ENCODE results near the gene SPN. TPM values are rescaled to one million over a fixed set of nuclear protein-coding genes. Genes with fewer than 3 reads are reported as not detected.
"Not testable (repeated sequence)": the region's sequence is repeated elsewhere in the genome, so short reads cannot be mapped to it uniquely, and the experiment has no call there.

Gene SPN
- total RNA-seq, 1 experiment from 2014 or later = 0.48 TPM

DNA sequence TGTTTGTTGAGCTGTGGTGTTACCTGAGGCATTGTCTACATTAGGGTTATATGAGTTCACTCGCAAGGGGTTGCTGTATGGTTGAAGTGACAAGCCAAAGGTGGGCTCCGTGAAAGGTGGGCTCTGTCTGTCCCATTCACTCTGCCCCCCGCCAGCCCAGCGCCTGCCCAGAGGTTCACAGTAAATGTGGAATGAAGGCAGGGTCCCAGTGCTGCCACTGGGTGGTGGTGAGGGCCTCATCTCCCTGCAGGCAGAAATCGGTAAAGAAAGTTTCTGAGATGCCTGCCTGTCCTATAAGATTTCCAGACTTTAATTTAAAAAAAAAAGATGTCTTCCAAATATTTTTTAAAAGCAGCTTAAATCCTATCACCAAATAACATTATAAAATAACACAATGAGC, 26.7 kb upstream of the SPN start:
- not testable (repeated sequence) for H3K4me3 ChIP-seq (ENCODE audit: insufficient read depth, low read depth, low read length); H3K27me3 ChIP-seq (ENCODE audit: control insufficient read depth, insufficient read depth, low read length); DNase-seq; H3K36me3 ChIP-seq (replicated peaks; ENCODE audit: control insufficient read depth, insufficient read depth, low read length)

DNA sequence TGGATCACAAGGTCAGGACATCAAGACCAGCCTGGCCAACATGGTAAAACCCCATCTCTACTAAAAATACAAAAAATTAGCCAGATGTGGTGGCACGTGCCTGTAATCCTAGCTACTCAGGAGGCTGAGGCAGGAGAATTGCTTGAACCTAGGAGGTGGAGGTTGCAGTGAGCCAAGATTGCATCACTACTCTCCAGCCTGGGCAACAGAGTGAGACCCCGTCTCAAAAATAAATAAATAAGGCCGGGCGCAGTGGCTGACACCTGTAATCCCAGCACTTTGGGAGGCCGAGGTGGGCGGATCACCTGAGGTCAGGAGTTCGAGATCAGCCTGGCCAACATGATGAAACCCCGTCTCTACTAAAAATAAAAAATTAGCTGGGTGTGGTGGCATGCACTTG, 24.3 kb upstream of the SPN start:
- DNase-seq; H3K36me3 ChIP-seq (replicated peaks; ENCODE audit: control insufficient read depth, insufficient read depth, low read length); H3K4me3 ChIP-seq (ENCODE audit: insufficient read depth, low read depth, low read length); H3K27me3 ChIP-seq (ENCODE audit: control insufficient read depth, insufficient read depth, low read length): not testable (repeated sequence)

DNA sequence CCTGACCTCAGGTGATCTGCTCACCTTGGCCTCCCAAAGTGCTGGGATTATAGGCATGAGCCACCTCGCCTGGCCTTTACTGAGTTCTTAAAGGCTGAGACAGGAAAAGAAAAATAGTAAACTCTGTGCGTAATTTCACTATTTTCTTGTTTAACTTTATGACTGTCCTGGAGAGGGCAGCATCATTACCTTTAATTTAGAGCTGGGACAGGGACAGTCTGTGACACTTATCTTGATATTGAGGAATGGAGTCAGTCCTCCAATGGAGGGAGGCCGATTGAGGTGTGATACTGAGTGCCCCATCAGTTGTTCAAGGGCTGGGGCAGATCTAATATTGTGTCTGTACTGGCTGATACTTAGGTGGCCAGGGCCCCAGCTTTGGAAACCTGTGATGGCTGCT, 21.5 kb upstream of the SPN start:
- Histone ChIP-seq H3K36me3 (replicated peaks; ENCODE audit: control insufficient read depth, insufficient read depth, low read length) (no peaks in the 10 kb centered on the region), H3K4me3 (ENCODE audit: insufficient read depth, low read depth, low read length) (no peak overlapping the region), H3K27me3 (ENCODE audit: control insufficient read depth, insufficient read depth, low read length) (no peaks in the 10 kb centered on the region)
- peak; percentile 29 for DNase-seq

DNA sequence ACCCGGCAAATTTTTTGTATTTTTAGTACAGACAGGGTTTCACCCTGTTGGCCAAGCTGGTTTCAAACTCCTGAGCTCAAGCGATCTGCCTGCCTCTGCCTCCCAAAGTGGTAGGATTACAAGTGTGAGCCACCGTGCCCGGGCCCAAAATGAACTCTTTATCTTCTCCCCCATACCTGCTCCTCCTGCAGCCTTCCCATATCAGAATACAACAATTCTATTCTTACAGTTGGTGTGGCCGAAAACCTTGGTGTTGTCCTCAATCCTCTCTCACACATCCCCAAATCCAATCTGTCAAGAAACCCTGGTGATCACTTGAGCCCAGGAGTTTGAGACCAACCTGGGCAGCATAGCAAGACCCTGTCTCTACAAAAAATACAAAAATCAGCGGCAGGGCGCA, 19.5 kb upstream of the SPN start:
- no peak for DNase-seq
- Histone ChIP-seq H3K27me3 (ENCODE audit: control insufficient read depth, insufficient read depth, low read length) (no peaks in the 10 kb centered on the region), H3K36me3 (replicated peaks; ENCODE audit: control insufficient read depth, insufficient read depth, low read length) (no peaks in the 10 kb centered on the region), H3K4me3 (ENCODE audit: insufficient read depth, low read depth, low read length) (no peak overlapping the region)

DNA sequence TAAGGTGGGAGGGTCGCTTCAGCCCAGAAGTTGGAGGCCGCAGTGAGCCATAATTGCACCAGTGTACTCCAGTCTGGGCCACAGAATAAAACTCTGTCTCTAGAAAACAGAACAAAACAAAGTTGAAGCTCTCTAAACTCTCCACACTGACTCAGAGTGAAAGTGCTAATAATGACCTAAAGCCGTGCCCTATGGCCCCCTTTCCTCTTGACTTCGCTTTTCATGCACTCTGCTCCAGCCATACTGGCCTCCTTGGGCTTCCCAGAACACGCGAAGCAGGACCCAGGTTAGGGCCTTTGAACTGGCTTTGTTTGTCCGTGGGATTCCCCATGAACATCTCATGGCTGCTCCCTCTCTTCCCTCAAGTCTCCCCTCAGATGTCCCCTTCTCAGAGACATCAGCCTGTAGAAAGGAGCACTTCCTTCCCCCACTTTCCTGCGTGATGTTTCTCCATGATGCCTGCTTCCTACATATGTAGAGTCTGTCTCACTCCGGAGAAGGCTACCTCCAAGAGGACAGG, 18.6 kb upstream of the SPN start:
- no peak for DNase-seq
- Histone ChIP-seq H3K4me3 (ENCODE audit: insufficient read depth, low read depth, low read length) (no peak overlapping the region), H3K27me3 (ENCODE audit: control insufficient read depth, insufficient read depth, low read length) (no peaks in the 10 kb centered on the region), H3K36me3 (replicated peaks; ENCODE audit: control insufficient read depth, insufficient read depth, low read length) (no peaks in the 10 kb centered on the region)

DNA sequence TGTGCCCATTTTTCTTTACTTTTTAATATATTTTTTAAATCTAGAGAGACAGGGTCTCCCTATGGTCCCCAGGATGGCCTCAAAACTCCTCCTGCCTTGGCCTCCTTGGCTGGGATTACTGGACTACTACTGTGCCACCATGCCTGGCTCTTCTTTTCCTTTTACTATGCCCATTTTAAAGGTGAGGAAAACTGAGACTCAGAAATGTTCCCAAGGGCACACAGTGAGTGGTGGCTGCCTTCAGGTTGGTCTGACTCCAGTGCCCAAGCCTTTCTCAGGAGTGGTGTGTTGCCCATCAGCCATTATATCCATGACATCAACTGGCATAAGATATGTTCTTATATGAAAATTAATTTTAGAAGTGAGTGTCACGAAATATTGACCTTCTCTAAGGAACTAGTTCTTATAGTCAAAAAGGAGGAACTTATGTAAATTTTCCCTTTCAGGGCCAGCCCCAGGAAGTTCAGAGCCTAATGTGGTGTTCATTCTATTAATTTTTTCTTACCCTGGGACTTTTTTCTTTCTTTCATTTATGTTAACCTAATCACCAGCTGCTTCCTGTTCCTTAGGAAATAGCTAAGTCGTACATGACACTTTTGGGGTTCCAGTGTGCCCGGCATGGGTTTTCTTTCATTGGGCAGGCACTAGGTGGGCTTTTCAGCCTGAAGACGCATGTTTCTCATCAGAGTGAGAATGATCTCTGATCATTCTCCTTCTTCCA, 17.9 kb upstream of the SPN start:
- H3K4me3 ChIP-seq (ENCODE audit: insufficient read depth, low read depth, low read length) = no peak overlapping the region

DNA sequence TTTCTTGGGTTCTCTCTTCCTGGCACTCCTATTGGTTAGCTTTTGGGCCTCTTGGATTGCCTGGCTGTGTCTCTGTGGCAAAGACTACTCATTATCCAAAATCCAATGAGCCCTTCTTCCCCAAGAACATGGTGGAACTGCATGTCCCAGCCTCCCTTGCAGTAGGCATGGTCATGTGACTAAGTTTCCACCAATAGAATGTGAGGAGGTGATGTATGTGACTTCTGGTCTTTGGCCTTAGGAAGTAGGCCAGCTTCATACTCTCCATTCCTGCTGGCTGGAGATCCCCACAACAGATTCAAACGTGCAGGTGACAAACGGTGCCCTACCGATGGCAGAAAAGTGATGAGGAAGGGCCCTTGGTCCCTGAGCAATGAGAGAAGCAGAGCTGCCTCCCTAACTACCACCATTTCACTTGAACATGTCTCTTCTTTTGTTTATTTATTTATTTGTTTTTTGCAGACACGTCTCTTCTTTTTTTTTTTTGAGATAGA, 17.3 kb upstream of the SPN start:
- H3K27me3 ChIP-seq (ENCODE audit: control insufficient read depth, insufficient read depth, low read length) = no peaks in the 10 kb centered on the region
- no peak overlapping the region for H3K4me3 ChIP-seq (ENCODE audit: insufficient read depth, low read depth, low read length)
- H3K36me3 ChIP-seq (replicated peaks; ENCODE audit: control insufficient read depth, insufficient read depth, low read length) = no peaks in the 10 kb centered on the region
- peak; percentile 66 for DNase-seq

More for the DNA sequence above, 17.9 kb upstream of the SPN start:
- DNase-seq = no peak
- Histone ChIP-seq H3K27me3 (ENCODE audit: control insufficient read depth, insufficient read depth, low read length) (no peaks in the 10 kb centered on the region), H3K36me3 (replicated peaks; ENCODE audit: control insufficient read depth, insufficient read depth, low read length) (no peaks in the 10 kb centered on the region)

DNA sequence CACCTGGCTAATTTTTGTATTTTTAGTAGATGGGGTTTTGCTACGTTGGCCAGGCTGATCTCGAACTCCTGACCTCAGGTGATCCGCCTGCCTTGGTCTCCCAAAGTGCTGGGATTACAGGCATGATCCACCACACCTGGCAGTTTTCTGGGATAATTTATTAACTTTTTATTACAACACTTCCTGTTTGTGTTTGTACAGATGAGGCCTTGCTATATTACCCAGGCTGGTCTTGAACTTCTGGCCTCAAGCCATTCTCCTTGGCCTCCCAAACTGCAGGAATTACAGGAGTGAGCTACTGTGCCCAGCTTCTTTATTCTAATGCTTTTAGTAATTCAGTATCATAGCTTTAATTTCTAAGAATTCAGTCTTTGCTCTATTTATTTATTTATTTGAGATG, 16.1 kb upstream of the SPN start:
- no peaks in the 10 kb centered on the region for H3K36me3 ChIP-seq (replicated peaks; ENCODE audit: control insufficient read depth, insufficient read depth, low read length)
- DNase-seq = no peak
- H3K4me3 ChIP-seq (ENCODE audit: insufficient read depth, low read depth, low read length) = no peak overlapping the region
- H3K27me3 ChIP-seq (ENCODE audit: control insufficient read depth, insufficient read depth, low read length) = no peaks in the 10 kb centered on the region

DNA sequence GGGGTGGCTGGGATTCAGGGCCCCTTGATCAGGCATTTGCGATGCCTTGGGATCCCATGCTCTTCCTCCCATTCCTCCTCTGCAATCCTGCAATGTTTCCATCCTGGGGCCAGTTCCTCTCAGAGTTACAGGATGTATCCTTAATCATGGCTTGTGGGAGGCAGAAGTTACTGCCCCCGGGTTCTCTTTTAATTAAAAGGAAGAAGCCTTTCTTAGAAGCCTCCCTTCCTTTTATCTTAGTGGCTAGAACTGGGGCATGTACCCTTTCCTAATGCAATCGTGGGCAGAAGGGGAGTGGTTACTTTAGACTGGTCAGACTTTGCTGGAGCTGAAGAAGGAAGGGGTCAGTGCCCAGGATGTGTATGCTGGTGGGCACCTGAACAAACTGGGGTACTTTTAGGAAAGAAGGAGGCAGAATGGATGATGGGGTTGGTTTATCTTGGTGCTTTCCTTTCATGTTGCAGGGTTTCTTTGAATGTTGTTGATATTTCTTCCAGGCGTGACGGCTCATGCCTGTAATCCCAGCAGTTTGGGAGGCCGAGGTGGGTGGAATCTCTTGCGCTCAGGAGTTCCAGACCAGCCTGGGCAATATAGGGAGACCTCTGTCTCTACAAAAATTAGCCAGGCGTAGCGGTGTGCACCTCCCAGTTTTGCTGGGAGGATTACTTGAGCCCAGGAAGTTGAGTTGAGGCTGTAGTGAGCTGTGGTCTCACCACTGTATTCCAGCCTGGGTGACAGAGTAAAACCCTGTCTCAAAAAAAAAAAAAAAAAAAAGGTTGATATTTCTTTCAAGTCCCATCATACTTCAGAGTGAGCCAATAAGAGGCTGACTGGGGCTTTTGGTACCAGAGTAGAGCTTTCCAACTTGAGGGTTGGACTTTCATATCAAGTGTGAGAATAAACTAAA, 13.2 kb upstream of the SPN start:
- Histone ChIP-seq H3K4me3 (ENCODE audit: insufficient read depth, low read depth, low read length) (no peak overlapping the region), H3K36me3 (replicated peaks; ENCODE audit: control insufficient read depth, insufficient read depth, low read length) (no peaks in the 10 kb centered on the region), H3K27me3 (ENCODE audit: control insufficient read depth, insufficient read depth, low read length) (no peaks in the 10 kb centered on the region)
- peak; percentile 69 for DNase-seq

DNA sequence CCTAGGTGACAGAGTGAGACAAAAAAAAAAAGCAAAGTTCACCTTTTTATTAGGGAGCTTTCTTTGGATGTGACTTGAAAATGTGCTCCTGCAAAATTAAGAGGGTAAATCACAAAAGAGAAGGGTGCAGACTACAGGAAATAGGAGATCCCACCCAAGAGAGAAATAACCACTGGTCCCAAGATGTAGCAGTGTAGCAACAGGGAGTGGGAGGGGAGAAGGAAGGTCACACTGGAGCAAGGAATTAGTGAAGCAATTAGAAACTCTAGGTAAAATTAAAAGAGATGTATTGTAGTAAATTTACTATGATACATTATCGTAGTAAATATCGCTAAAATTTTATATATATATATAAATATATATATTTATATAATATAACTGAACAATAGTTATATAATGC, 12.3 kb upstream of the SPN start:
- H3K27me3 ChIP-seq (ENCODE audit: control insufficient read depth, insufficient read depth, low read length) = no peaks in the 10 kb centered on the region
- no peaks in the 10 kb centered on the region for H3K36me3 ChIP-seq (replicated peaks; ENCODE audit: control insufficient read depth, insufficient read depth, low read length)
- no peak overlapping the region for H3K4me3 ChIP-seq (ENCODE audit: insufficient read depth, low read depth, low read length)
- no peak for DNase-seq

DNA sequence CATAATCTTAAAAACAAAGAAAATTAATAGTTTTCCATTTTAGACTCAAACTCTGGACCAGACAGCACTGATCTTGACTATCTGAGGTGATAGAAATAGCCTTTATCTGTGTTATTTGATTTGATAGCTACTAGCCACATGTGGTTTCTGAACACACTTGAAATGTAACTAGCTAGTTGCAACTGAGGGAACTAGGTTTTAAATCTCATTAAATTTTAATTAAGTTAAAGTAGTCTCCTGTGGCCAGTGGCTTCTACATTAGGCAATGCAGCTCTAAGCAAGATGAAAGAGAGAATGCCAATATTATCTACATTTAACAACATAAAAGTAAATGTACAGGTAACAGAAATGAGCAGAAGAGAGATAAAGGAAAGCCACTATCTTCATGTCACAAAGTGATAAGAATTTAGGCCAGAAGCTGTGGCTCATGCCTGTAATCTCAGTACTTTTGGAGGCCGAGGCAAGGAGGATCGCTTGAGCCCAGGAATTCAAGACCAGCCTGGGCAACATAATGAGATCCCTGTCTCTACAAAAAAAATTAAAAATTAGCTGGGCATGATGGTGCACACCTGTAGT, 11.2 kb upstream of the SPN start:
- Histone ChIP-seq H3K36me3 (replicated peaks; ENCODE audit: control insufficient read depth, insufficient read depth, low read length) (no peaks in the 10 kb centered on the region), H3K27me3 (ENCODE audit: control insufficient read depth, insufficient read depth, low read length) (no peaks in the 10 kb centered on the region), H3K4me3 (ENCODE audit: insufficient read depth, low read depth, low read length) (no peak overlapping the region)
- DNase-seq = no peak

DNA sequence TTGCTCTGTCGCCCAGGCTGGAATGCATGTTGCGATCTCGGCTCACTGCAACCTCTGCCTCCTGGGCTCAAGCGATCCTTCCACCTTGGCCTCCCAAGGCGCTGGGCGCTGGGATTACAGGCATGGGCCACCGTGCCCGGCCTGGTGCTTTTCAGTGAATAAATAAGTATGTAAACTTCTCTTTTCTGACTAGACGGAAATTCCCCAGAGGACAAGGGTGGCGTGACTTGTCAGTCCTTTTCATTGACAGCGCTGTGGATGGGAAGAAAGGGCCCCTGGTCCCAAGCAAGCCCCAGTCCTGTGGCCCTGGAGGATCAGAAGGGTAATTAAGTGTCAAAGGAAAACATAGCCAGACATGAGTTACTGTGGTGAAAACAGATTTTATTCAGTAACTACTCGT, 9.6 kb upstream of the SPN start:
- no peak for DNase-seq
- Histone ChIP-seq H3K36me3 (replicated peaks; ENCODE audit: control insufficient read depth, insufficient read depth, low read length) (no peaks in the 10 kb centered on the region; the same call in 1 of the 2 replicates), H3K27me3 (ENCODE audit: control insufficient read depth, insufficient read depth, low read length) (no peaks in the 10 kb centered on the region), H3K4me3 (ENCODE audit: insufficient read depth, low read depth, low read length) (no peak overlapping the region)

DNA sequence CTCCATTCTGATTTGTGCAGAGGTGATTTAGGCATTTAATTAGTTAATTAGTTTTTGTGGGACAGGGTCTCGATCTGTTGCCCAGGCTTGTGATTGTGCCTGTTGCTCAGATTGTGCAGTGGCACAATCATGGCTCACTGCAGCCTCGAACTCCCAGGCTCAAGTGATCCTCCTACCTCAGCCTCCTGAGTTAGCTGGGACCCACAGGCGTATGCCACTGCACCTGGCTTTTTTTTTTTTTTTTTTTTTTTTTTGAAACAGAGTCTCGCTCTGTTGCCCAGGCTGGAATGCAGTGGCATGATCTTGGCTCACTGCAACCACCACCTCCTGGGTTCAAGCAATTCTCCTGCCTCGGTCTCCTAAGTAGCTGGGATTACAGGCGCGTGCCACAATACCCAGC, 9.2 kb upstream of the SPN start:
- H3K4me3 ChIP-seq (ENCODE audit: insufficient read depth, low read depth, low read length); H3K27me3 ChIP-seq (ENCODE audit: control insufficient read depth, insufficient read depth, low read length); DNase-seq; H3K36me3 ChIP-seq (replicated peaks; ENCODE audit: control insufficient read depth, insufficient read depth, low read length): not testable (repeated sequence)

DNA sequence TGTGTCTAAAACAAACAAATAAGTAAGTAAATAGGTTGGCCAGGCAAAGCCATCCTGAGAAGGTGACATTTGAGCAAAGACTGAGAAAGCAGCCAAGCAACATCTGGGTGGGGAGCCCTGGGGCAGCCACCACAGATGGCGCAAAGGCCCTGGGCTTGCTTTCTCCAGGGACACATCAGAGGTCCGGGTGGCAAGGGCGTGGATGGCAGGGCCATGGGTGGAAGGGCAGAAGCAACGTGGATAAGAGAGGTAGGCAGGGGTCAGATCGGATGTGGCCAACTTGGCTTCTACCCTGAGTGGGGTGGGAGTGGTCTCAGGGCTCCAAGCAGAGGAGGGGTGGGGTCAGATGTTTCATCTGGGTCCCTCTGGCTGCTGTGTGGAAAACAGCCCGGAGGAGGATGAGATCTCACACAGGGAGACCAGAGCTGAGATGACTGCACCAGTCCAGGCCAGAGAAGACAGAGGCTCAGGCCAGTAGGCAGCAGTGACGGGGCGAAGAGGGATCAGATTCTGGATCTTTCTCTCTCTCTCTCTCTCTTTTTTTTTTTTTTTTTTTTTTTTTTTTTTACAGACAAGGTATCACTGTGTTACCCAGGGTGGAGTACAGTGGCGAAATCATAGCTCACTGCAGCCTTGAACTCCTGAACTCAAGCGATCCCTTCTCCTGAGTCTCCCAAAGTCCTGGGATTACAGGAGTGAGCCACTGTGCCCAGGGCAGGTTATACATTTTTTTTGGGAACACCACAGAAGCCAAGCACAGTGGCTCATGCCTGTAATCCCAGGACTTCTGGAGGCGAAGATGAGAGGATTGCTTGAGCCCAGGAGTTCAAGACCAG, 6.1 kb upstream of the SPN start:
- no peaks in the 10 kb centered on the region for H3K27me3 ChIP-seq (ENCODE audit: control insufficient read depth, insufficient read depth, low read length)
- peak; percentile 67 for DNase-seq
- no peaks in the 10 kb centered on the region; the same call in 1 of the 2 replicates for H3K36me3 ChIP-seq (replicated peaks; ENCODE audit: control insufficient read depth, insufficient read depth, low read length)

More for the DNA sequence above, 6.1 kb upstream of the SPN start:
- H3K4me3 ChIP-seq (ENCODE audit: insufficient read depth, low read depth, low read length) = no peak overlapping the region

All from H7 (cell line).